GM18519 (cell line): ENCODE results near the gene EML3.

Experiments used
- ATAC-seq: cut with Tn5 transposase; IDR thresholded peaks from one replicate; pipeline ENCODE4 v1.9.1; 2021; ENCODE audit warnings: mild to moderate bottlenecking, moderate library complexity; ENCODE audit not compliant: unreplicated experiment, low FRiP score

Gene EML3

DNA sequence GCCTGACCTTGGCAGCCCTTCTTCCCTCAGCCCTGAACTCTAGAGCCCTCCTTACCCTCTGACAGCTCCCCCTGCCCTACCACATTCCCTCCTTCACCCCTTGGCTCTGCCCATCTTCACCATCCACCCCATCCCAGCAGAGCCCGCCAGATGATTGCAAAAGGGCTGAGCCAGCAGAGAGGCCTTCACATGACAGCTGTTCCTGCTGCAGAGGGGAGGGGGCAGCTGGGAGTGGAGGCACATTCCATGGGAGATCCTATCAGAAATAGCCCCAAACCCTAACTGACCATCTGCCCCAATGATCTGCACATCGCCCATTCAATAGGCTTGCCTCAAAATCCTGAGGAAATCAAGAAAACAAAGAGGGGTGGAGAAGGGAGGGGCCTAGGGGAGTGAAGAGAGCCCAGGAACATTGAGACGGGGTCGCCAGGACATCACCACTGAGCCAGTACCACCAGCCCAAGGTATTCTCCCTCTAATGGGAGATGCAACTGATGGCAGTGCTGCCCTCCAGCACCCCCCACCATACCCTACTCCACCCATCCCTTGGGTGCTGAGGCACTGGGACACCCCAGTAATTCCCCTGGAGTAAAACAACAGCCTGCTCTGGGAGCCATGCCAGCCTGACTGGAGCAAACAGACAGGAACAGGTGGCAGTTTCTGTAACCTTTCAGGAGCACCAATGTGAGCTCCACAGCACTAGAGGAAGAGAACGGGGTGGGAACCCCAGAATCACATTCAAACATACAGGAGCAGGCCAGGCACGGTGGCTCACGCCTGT, 58.0 kb downstream of the EML3 start:
- ATAC-seq = no peak

DNA sequence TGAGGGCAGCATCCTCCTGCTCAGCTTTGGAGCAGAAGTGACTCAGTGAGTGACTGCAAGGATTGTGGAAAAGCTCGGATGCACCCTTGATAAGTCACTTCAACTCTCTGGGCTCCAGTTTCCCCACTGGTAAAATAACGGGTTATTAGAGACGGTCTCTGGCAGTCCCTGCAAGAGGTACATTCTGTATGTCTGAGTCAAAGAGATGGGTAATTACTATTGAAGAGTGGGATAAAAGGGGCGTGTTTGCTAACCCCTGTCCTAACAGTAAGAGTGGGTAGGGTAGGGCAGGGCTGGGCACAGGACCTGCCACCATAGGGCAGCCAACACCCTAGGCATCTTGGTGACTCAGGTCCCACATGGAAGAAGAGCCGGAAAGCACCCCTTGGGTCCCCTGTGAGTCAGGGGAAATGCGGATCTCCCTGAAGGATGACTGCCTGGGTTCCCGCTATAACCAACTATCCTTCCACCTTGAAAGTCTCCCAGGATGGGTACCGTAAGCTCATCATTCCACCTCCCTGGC, 58.7 kb downstream of the EML3 start:
- ATAC-seq = no peak

DNA sequence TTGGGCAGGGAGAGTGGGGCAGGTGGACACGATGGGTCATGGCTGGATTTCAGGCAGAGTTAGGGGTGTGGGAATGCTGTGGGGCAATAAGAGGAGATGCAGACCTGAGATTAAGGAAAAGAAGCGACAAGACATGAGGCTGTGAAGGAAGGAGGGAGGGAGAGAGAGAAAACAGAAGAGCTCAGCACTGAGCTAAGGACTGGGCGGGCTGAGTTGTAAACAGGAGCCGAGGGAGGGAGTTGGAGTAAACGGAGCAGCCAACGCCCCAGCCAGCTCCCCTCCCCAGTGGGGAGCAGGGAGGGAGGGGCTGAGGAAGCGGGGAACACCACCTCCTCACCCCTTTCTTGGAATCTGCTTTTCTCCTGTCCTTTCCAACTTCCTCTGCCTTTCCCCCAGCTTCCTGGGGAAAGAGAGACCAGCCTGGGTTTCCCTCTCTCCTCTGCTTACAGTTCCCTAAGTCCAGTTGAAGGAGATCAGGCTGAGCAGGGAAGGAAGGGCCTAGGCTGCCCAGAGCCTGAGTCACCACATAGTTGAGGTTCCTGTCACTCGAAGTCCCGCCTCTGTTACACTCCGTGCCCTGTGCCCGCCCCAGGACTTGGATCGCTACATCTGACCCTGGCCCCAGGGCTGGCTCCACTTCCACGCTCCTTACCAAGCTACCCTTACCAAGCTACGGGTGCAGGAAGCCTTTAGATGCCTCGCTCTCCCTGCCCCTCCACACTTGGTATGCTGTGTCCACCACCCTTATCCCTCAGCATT, 59.3 kb downstream of the EML3 start:
- ATAC-seq = no peak

DNA sequence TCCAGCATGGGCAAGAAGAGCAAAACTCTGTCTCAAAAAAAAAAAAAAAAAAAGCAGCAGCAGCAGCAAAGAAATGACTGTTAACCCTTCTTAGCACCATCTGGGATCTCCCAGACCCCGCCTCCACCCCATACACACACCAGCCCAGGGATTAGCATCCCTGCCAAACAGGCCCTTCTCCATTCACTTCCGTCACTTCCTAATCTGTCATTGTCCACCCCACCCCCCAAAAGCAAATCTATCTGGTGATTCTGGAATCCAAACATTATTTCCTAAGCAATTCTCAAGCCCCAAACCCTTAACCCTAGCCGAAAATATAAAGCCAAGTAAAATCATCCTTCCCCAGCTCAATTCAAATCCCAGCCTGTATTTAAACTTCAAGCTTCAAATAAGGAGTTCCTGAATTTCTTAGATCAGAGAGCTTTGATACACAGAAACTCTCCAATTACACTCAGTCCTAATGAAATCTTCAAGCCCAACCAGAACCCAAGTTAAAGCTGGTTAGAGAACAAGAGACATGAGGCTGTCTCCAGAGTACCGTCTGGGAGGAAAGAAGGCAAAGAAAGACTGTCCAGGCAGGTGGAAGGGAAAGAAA, 60.0 kb downstream of the EML3 start:
- ATAC-seq = no peak
